Nephron (organoid): ENCODE measurements around the gene SMIM38.

Experiments
- H3K27ac Mint-ChIP-seq, 3 experiments: 2 replicates each; pipeline ENCODE4 v1.8.0; 2020; ENCODE audit warnings: mixed read lengths in 3 of 3, mild to moderate bottlenecking in 2 of 3, moderate library complexity in 1 of 3
- H3K27me3 Mint-ChIP-seq: 2 replicates; pipeline ENCODE4 v1.8.0; 2021; ENCODE audit warnings: low read depth, mild to moderate bottlenecking, moderate library complexity, mixed read lengths
- H3K36me3 Mint-ChIP-seq: 2 replicates; pipeline ENCODE4 v1.8.0; 2020; ENCODE audit warnings: low read depth, mixed read lengths
- H3K4me1 Mint-ChIP-seq: 2 replicates; pipeline ENCODE4 v1.8.0; 2020; ENCODE audit warnings: mixed read lengths
- H3K4me3 Mint-ChIP-seq, 3 experiments: 2 replicates each; pipeline ENCODE4 v1.8.0; 2020; ENCODE audit warnings: mild to moderate bottlenecking in 3 of 3, mixed read lengths in 3 of 3, moderate library complexity in 2 of 3
- H3K9me3 Mint-ChIP-seq: 2 replicates; pipeline ENCODE4 v1.8.0; 2020; ENCODE audit warnings: mixed read lengths
- TF ChIP-seq, protein P1 (sequence below), 3 experiments: fragments of 200-600 bp; sonication (generic); IDR thresholded peaks; one replicate each; pipeline ENCODE4 v1.5.0; 2021; ENCODE audit warnings: antibody characterized with exemption in 3 of 3; ENCODE audit not compliant: unreplicated experiment in 3 of 3

Gene SMIM38

DNA sequence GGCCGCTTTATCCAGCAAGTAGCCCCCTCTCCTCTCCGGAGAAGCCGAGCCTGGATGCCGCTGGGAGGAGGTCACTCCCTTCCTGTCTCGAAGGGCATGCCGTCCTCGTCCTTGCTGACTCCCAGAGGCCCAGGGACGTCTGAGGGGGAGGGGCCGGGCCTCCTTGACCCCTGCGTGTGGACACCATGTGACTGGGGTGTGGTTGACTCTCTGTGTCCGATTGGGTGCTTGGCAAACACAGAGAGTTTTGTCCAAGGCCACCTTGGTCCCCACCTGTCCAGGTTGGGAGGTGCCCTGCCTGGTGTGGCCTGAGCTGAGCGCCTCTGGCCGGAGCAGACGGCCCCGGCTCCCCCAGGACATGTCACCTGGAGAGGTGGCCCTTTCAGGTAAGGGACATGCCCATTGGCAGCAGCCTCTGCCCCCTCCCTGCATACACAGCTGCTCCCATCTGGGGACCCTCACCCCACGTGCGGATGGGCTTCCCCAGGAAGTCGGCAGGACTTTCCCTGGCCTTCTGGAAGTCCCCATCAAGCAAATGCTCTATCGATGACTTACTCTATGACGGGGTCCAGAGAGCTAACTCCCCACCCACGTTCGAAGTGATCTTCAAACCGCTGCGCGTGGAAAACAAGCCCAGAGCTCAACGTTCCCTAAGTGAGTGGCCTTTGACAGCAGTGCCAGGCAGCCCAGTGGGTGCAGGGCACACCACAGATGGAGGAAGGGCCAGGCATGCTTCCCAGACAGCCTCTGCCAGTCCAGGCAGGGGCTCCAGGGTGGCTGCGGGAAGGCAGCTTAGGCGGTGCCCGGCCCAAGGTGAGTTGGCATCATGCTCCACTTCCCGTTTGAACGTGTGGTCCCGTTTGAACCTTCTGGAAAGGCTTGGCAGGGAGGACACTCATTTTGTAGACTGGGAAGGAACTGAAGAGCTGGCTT lies at the start of gene SMIM38:
TSS of gene SMIM38 (plus strand) at position 634 of the 933 bp plus-strand sequence. CDS start 1,912 bp downstream, outside the sequence.
- Mint-ChIP-seq H3K4me3 (peak within 1 kb of the TSS in 2 of 3 experiments; percentile 33 to 72), H3K27ac (peak within 1 kb of the TSS; percentile 87 to 100 (median 98)), H3K27me3 (peaks cover 29% of the 10 kb centered on the region), H3K4me1 (peaks cover 29% of the 10 kb centered on the region), H3K9me3 (peaks cover under 1% of the 10 kb centered on the region), H3K36me3 (peaks cover 3% of the 10 kb centered on the region)
- TF ChIP-seq, protein P1, sequence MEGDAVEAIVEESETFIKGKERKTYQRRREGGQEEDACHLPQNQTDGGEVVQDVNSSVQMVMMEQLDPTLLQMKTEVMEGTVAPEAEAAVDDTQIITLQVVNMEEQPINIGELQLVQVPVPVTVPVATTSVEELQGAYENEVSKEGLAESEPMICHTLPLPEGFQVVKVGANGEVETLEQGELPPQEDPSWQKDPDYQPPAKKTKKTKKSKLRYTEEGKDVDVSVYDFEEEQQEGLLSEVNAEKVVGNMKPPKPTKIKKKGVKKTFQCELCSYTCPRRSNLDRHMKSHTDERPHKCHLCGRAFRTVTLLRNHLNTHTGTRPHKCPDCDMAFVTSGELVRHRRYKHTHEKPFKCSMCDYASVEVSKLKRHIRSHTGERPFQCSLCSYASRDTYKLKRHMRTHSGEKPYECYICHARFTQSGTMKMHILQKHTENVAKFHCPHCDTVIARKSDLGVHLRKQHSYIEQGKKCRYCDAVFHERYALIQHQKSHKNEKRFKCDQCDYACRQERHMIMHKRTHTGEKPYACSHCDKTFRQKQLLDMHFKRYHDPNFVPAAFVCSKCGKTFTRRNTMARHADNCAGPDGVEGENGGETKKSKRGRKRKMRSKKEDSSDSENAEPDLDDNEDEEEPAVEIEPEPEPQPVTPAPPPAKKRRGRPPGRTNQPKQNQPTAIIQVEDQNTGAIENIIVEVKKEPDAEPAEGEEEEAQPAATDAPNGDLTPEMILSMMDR (IDR thresholded peaks at IDR 0.05; ENCODE audit: unreplicated experiment in 3 of 3) = no peak

DNA sequence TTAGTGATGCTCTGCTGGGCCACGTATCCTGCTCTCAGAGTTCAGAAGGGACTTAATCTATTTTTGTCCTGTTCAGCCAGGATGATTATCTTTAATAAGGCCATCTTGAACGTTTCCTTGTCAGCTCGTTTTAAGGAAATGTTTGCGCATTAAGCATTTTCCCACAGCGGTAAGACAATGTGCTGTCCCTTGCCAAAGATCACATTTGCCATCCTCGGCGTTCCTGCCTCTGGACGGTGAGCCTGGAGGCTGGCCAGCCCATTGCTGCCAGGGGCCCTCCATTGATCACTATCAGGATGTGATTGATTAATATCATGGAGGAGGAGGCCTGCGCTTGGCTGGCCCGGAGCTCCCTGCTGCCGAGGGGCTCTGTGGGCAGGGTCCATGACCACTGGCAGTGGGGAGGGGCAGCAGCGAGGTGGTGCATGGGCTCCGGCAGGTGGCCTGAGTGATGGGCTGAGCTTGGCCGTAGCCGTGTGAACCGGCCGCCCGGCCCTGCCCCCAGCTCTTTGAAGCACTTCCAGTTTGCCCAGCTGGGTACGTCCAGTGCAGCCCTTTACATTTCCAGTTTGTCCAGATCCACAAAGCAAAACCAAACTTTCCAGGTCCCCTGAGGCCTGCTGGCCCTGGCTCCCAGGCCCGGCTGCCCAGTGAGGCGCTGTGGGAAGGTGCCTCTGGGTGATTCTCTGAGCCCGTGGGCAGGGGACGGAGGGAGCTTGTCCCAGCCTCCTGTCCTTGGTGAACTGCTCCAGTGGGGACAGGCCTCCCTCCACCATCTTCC lies 49.5 kb upstream of the SMIM38 start:
- TF ChIP-seq, protein P1 (IDR thresholded peaks at IDR 0.05; ENCODE audit: unreplicated experiment in 3 of 3) = no peak
- H3K4me3 Mint-ChIP-seq = no peak overlapping the region
- H3K27me3 Mint-ChIP-seq = peaks cover 22% of the 10 kb centered on the region
- peaks cover 4% of the 10 kb centered on the region for H3K4me1 Mint-ChIP-seq
- H3K9me3 Mint-ChIP-seq = peaks cover 11% of the 10 kb centered on the region
- peak overlapping the region in 1 of 3 experiments; percentile 41 for H3K27ac Mint-ChIP-seq
- H3K36me3 Mint-ChIP-seq = peaks cover 13% of the 10 kb centered on the region

DNA sequence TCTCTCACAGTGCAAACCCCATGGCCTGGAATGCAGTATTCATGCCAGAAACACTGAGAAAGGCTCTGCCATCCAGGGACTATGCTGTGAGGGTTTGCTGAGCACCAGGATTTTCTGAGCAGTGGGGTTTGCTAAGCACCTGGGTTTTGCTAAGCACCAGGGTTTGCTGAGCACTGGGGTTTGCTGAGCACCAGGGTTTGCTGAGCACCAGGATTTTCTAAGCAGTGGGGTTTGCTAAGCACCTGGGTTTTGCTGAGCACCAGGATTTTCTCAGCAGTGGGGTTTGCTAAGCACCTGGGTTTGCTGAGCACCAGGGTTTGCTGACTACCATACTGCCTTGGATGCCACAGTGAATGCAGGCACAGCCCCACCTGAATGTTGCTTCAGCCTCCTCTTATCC lies 48.3 kb upstream of the SMIM38 start:
- no peak overlapping the region for H3K4me3 Mint-ChIP-seq
- TF ChIP-seq, protein P1 (IDR thresholded peaks at IDR 0.05; ENCODE audit: unreplicated experiment in 3 of 3) = no peak
- peaks cover 10% of the 10 kb centered on the region for H3K4me1 Mint-ChIP-seq
- H3K27ac Mint-ChIP-seq = no peak overlapping the region
- peaks cover 11% of the 10 kb centered on the region for H3K9me3 Mint-ChIP-seq
- H3K36me3 Mint-ChIP-seq = peaks cover 13% of the 10 kb centered on the region
- H3K27me3 Mint-ChIP-seq = peaks cover 22% of the 10 kb centered on the region

DNA sequence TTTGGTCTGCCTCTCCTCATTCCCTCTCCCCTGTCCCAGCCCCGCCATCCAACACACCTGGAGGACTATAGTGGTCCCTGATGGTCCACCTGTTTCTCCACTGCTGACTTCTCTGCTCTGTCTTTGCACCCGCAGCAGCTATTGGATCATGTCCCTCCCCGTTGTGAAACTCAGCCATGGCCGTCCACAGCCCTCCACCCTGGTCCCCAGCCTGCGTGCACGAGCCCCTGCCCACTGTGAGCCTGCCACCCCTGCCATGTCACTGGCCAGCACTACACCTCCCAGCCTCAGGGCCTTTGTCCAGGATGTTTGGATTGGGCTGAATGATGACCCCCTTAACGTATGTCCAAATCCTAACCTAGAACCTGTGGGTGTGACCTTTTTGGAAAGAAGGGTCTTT lies 47.7 kb upstream of the SMIM38 start:
- peaks cover 11% of the 10 kb centered on the region for H3K9me3 Mint-ChIP-seq
- H3K4me3 Mint-ChIP-seq = no peak overlapping the region
- peaks cover 13% of the 10 kb centered on the region for H3K36me3 Mint-ChIP-seq
- peaks cover 22% of the 10 kb centered on the region for H3K27me3 Mint-ChIP-seq
- peaks cover 10% of the 10 kb centered on the region for H3K4me1 Mint-ChIP-seq
- H3K27ac Mint-ChIP-seq = no peak overlapping the region
- TF ChIP-seq, protein P1 (IDR thresholded peaks at IDR 0.05; ENCODE audit: unreplicated experiment in 3 of 3) = no peak

DNA sequence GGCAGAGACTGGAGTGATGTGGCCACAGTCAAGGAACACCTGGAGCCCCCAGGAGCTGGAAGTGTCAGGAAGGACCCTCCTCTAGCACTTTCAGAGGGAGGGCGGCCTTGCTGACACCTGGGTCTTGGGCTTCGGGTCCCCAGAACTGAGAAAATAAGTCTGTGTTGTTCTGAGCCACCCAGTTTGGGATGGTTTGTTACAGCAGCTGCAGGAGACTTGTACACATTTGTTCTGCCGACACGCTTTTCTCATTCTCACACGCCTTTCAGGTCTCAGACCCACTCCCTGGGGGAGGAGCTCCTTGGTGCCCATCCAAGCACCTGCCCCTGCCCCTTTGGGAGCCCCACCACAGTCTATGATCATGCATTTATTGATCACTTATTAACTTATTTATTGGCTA lies 47.2 kb upstream of the SMIM38 start:
- Mint-ChIP-seq H3K27ac (no peak overlapping the region), H3K36me3 (peaks cover 13% of the 10 kb centered on the region), H3K4me3 (no peak overlapping the region), H3K9me3 (peaks cover 11% of the 10 kb centered on the region), H3K4me1 (peaks cover 10% of the 10 kb centered on the region), H3K27me3 (peaks cover 23% of the 10 kb centered on the region)
- TF ChIP-seq, protein P1 (IDR thresholded peaks at IDR 0.05; ENCODE audit: unreplicated experiment in 3 of 3) = no peak
